Hippocampal formation (tissue), 2 donors: ENCODE data around the gene PROKR2.

ENCODE experiments used
- DNase-seq, 2 donors: peaks; one replicate each; lab custom pipeline; 2025; lab: John Stamatoyannopoulos, UW

The PROKR2 gene

GRCh38 chr20:5282561-5282960 is 34.2 kb downstream of the PROKR2 start:
- DNase-seq = no peak

GRCh38 chr20:5279661-5280060 is 37.1 kb downstream of the PROKR2 start:
- no peak for DNase-seq

GRCh38 chr20:5272268-5272667 is 44.5 kb downstream of the PROKR2 start:
- no peak for DNase-seq

GRCh38 chr20:5270603-5271002 is 46.2 kb downstream of the PROKR2 start:
- no peak for DNase-seq

- DNase-seq = no peak
Observed at GRCh38 chr20:5268449-5268848, 48.3 kb downstream of the PROKR2 start.

GRCh38 chr20:5267092-5267491 is 49.7 kb downstream of the PROKR2 start:
- DNase-seq = no peak
